PC-9 (cell line): ENCODE measurements around the gene USP17L30.
"Not testable (repeated sequence)": the region's sequence is repeated elsewhere in the genome, so short reads cannot be mapped to it uniquely, and the experiment has no call there.

Source experiments
- CTCF ChIP-seq: fragments of 200-600 bp; sonication (generic); conservative IDR thresholded peaks from 2 replicates; pipeline ENCODE4 v1.6.1; 2017; ENCODE audit warnings: mixed run types, antibody characterized with exemption, mild to moderate bottlenecking, moderate library complexity
- EZH2 ChIP-seq: fragments of 200-600 bp; sonication (generic); IDR thresholded peaks from 2 replicates; pipeline ENCODE4 v1.8.0; 2017; ENCODE audit warnings: antibody characterized with exemption, low read depth

DNA sequence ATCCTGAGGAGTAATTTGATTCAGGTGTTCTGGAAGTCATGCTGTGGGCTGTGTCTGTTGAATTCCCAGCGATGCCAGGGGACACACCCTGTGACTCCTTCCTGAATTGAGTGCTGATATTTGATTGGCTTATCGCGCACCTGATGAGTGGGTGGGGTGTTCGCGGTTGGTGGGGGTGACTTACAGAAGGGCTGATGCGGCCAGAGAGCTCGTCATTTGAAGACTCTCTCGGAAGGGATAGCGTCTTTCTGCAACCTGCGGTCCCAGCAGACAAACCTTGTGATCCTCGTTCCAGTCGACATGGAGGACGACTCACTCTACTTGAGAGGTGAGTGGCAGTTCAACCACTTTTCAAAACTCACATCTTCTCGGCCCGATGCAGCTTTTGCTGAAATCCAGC, 33.3 kb upstream of the USP17L30 start, which contains the start of gene USP17L25:
- TF ChIP-seq CTCF, EZH2: not testable (repeated sequence)
